Ectodermal cell (in vitro differentiated cells): ENCODE measurements around the gene AKIRIN2. TPM values are rescaled to one million over a fixed set of nuclear protein-coding genes. Genes with fewer than 3 reads are reported as not detected.

Source experiments
- H3K27ac ChIP-seq: 2 replicates; pipeline ENCODE4 v1.7.0; 2013; ENCODE audit warnings: mild to moderate bottlenecking, low read depth, low read length; ENCODE audit not compliant: insufficient read depth, poor library complexity, severe bottlenecking
- H3K27me3 ChIP-seq: 2 replicates; pipeline ENCODE4 v1.7.0; 2013; ENCODE audit warnings: mild to moderate bottlenecking, low read length; ENCODE audit not compliant: insufficient read depth, control insufficient read depth, poor library complexity, severe bottlenecking
- H3K36me3 ChIP-seq: one replicate; pipeline ENCODE4 v1.7.0; 2013; ENCODE audit warnings: low read length; ENCODE audit not compliant: control insufficient read depth, insufficient read depth
- H3K4me1 ChIP-seq: one replicate; pipeline ENCODE4 v1.7.0; 2013; ENCODE audit warnings: low read length; ENCODE audit not compliant: control insufficient read depth, insufficient read depth
- H3K4me3 ChIP-seq: 2 replicates; pipeline ENCODE4 v1.7.0; 2013; ENCODE audit warnings: low read depth, low read length, control low read depth; ENCODE audit not compliant: insufficient read depth
- H3K9me3 ChIP-seq: 2 replicates; pipeline ENCODE4 v1.7.0; 2013; ENCODE audit warnings: mild to moderate bottlenecking, low read length, moderate library complexity; ENCODE audit not compliant: control insufficient read depth
- WGBS, 2 experiments: methylation state at CpG; one replicate each; pipeline ENCODE4 v1.1.7; 2013; ENCODE audit warnings: missing lambda C conversion rate in 2 of 2; 5-methylcytosine and 5-hydroxymethylcytosine counted together
- polyA plus RNA-seq, 4 experiments: library from polyadenylated mRNA; stranded (reverse); fragments of 50-300 nt; gene quantifications; one replicate each; pipeline ENCODE4 v1.2.3, GENCODE V29; 2013

Gene AKIRIN2
- polyA plus RNA-seq (2013, experiment 1 of 4) = 75.9 TPM
- 69.2 TPM for polyA plus RNA-seq (2013, experiment 2 of 4)
- polyA plus RNA-seq (2013, experiment 3 of 4) = 60.7 TPM
- 70.0 TPM for polyA plus RNA-seq (2013, experiment 4 of 4)

DNA sequence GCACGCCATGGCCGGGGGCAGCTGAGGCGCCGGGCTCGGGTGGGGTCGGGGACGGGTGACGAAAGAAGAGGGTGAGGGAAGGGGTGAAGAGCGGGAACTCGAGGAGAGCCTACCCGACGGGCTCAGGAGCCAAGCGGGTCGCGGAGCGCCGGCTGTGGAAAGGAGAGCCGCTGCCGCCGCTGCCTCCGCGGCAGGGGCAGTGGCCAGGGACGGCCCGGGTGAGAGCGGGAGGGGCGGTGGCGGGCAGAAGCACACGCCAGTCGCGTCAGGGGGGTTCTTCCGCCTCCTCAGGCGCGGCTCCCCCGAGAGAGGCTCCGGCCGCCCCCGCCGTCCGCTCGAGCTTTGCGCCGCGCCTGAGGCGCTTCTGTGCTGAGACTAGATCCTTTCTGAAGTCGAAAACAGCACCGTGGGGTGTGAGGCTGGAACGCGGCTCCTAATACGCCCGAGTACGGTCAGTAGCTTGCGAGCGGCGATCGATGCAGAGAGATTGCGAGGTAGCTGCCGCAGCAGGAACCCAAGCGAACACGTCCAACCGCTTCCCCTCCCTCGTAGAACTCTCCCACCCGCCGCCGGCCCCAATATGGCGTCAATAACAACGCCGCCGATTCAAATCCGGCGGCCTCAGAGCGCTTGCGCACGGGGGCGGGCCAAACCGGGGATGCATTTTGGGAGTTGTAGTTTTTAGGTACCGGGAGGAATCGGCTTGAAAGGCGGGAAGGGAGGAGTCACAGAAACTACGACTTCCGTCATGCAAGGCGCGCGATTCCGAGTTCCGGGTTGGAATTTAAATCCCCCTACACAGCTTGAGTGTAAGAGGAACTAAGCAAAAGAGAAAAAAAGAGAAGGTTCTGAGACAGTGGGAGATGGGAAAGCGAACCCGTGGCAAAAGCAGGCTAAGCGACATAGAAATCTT is at the start of gene AKIRIN2:
TSS of gene AKIRIN2 (minus strand) at position 558 of the 913 bp plus-strand sequence. CDS start at position 9, 549 bp downstream.
- H3K4me3 ChIP-seq = peak within 1 kb of the TSS; percentile 88
- H3K36me3 ChIP-seq = no peaks in the 10 kb centered on the region
- H3K4me1 ChIP-seq = peaks cover 7% of the 10 kb centered on the region
- no peaks in the 10 kb centered on the region for H3K27me3 ChIP-seq
- H3K9me3 ChIP-seq = no peaks in the 10 kb centered on the region
- peak within 1 kb of the TSS; percentile 95 for H3K27ac ChIP-seq
- WGBS, 2 experiments = 0% methylated on average over 88 of the region's 88 CpGs

- Histone ChIP-seq H3K27me3 (no peaks in the 10 kb centered on the region), H3K9me3 (no peaks in the 10 kb centered on the region), H3K36me3 (no peaks in the 10 kb centered on the region), H3K4me3 (no peak overlapping the region), H3K27ac (no peak overlapping the region), H3K4me1 (no peaks in the 10 kb centered on the region)
- whole genome bisulfite sequencing, 2 experiments = 86 to 88% methylated on average over 1 of the region's 1 CpG
Observed at GRCh38 chr6:87747646-87748045, 45.6 kb upstream of the AKIRIN2 start.

DNA sequence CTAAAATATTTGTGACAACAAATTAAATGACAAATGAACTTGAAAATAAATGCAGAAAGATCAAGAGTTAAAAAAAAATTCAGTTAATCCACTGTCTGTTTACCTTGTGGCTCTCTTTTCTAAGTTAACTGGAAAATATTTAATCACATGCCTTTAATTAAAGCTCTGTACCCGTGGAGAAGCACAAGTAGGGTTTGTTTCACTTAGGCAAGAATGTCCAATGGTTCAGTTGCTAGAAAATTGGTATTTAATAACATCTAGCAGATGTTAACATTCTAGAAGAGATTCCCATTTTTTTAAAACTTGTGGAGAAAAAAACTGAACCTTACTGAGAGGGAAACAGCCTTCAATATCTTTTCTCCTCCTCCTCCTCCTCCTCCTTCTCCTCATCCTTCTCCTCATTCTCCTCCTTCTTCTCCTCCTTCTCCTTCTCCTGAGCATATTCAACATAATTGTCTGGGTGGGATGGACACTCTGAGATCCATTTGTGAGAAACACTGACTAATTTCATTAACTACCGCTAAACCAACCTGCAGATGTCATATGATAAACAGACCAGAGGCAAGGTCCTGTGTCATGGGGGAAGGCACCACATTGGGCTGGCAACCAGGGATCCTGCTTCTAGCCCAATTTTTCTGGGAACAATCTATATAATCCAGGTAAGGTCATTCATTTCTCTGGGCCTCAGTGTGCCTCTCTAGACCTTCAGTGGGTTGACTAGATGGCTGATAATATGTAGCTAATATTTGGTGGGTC is 44.1 kb upstream of the AKIRIN2 start:
- H3K27ac ChIP-seq = no peak overlapping the region
- H3K4me1 ChIP-seq = no peaks in the 10 kb centered on the region
- no peak overlapping the region for H3K4me3 ChIP-seq
- 86 to 93% methylated on average over 1 to 2 of the region's 2 CpGs for WGBS, 2 experiments
- no peaks in the 10 kb centered on the region for H3K27me3 ChIP-seq
- no peaks in the 10 kb centered on the region for H3K9me3 ChIP-seq
- no peaks in the 10 kb centered on the region for H3K36me3 ChIP-seq

- no peak overlapping the region for H3K4me3 ChIP-seq
- no peaks in the 10 kb centered on the region for H3K36me3 ChIP-seq
- no peaks in the 10 kb centered on the region for H3K9me3 ChIP-seq
- no peaks in the 10 kb centered on the region for H3K27me3 ChIP-seq
- no peak overlapping the region for H3K27ac ChIP-seq
- 40 to 82% methylated on average over 1 to 2 of the region's 2 CpGs for WGBS, 2 experiments
- H3K4me1 ChIP-seq = no peaks in the 10 kb centered on the region
Observed at GRCh38 chr6:87743454-87743853, 41.4 kb upstream of the AKIRIN2 start.

GRCh38 chr6:87742106-87742505 is 40.1 kb upstream of the AKIRIN2 start:
- Histone ChIP-seq H3K4me3 (no peak overlapping the region), H3K4me1 (no peaks in the 10 kb centered on the region), H3K27me3 (no peaks in the 10 kb centered on the region), H3K9me3 (no peaks in the 10 kb centered on the region), H3K27ac (no peak overlapping the region), H3K36me3 (no peaks in the 10 kb centered on the region)
- WGBS, 2 experiments = 63 to 76% methylated on average over 2 of the region's 2 CpGs

DNA sequence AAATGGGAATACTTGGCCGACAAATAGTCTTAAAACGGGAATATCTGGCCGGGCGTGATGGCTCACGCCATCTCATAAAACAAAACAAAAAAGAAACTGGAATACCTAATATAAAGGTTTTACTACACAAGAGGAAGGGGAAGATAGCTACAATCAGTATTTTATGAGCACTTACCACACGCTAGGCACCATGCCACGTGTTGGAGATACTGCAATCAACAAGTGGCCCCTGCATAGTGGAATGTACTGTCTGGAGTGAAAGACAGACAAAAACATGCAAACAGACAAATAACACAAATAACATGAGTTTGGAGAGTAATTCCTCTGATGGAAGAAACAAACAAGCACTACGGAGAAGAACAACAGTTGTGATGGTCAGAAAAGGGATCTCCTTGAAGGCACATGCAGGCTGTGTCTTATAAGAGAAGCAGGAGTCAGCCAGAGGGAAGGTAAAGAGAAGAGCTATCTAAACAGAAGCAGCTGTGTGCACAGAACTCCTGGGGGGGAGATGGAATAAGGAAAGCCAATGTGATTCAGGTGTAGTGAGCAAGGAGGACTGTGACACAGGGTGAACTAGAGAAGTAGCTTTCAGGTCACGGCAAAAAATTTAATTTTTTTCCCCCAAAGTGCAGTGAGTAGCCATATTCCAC is 39.1 kb upstream of the AKIRIN2 start:
- Histone ChIP-seq H3K4me3 (no peak overlapping the region), H3K27ac (no peak overlapping the region), H3K4me1 (no peaks in the 10 kb centered on the region), H3K27me3 (no peaks in the 10 kb centered on the region), H3K9me3 (no peaks in the 10 kb centered on the region), H3K36me3 (no peaks in the 10 kb centered on the region)
- WGBS, 2 experiments = 92 to 96% methylated on average over 9 of the region's 9 CpGs

DNA sequence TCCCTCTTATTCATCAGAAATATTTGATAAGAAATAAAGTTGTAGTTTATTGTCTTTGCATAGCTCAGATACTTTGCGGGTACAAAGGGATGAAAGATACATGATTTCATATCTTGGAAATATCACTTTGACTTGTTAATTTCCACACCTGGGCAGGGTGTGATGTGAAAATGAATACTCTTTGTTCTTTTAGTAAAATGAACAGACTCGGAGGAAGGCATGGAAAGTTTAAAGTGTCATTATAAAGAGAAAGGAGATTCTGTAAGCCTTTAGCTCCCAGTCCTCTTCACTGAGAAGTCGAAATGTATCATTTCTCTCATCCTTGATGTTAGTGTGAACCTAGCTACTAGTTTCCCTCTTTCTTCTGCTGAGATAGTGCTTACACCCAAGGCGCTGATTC is 36.7 kb upstream of the AKIRIN2 start:
- Histone ChIP-seq H3K27me3 (no peaks in the 10 kb centered on the region), H3K27ac (no peak overlapping the region), H3K36me3 (no peaks in the 10 kb centered on the region), H3K4me3 (no peak overlapping the region), H3K4me1 (no peaks in the 10 kb centered on the region), H3K9me3 (no peaks in the 10 kb centered on the region)
- 94 to 98% methylated on average over 4 of the region's 4 CpGs for WGBS, 2 experiments

DNA sequence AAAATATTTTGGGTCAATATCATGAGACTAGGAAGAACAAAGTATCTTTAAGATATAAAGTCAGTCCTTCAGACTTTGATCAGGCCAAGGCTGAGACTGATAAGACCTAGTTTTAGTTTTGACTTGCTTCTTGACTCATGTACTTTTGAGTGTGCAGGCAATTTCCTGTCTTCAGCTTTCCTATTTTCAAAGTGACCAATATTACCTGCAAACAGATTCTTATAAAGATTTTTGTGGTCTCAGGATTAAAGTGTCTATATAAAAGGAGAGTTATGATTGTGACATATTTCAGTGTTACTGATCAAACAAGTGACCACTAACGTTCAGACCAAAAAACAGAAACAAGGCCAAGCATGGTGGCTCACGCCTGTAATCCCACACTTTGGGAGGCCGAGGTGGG is 36.0 kb upstream of the AKIRIN2 start:
- Histone ChIP-seq H3K27me3 (no peaks in the 10 kb centered on the region), H3K27ac (no peak overlapping the region), H3K4me1 (no peaks in the 10 kb centered on the region), H3K4me3 (no peak overlapping the region), H3K9me3 (no peaks in the 10 kb centered on the region), H3K36me3 (no peaks in the 10 kb centered on the region)
- 94 to 96% methylated on average over 3 of the region's 3 CpGs for WGBS, 2 experiments

- WGBS, 2 experiments = 90 to 94% methylated on average over 3 of the region's 5 CpGs
- H3K27ac ChIP-seq = no peak overlapping the region
- no peaks in the 10 kb centered on the region for H3K27me3 ChIP-seq
- no peaks in the 10 kb centered on the region for H3K4me1 ChIP-seq
- H3K9me3 ChIP-seq = no peaks in the 10 kb centered on the region
- no peaks in the 10 kb centered on the region for H3K36me3 ChIP-seq
- H3K4me3 ChIP-seq = no peak overlapping the region
Observed at GRCh38 chr6:87736809-87737540, 34.9 kb upstream of the AKIRIN2 start.
